Keratinocyte (primary cell): ENCODE data around the gene CDC26. TPM values are rescaled to one million over a fixed set of nuclear protein-coding genes. Genes with fewer than 3 reads are reported as not detected.

ENCODE experiments used
- DNase-seq: peaks from one replicate; pipeline ENCODE4 v3.0.0-alpha.2; 2011; ENCODE audit warnings: low read depth, missing footprints, low spot score
- FAIRE-seq: peaks from 2 replicates; lab custom pipeline; 2011; peaks lifted over from hg19 to GRCh38; lab: Jason Lieb, UNC
- H2AFZ ChIP-seq: 2 replicates; pipeline ENCODE4 v1.6.0; 2012; ENCODE audit warnings: low read length, control low read depth, inconsistent platforms; ENCODE audit not compliant: control insufficient read depth
- H3K27ac ChIP-seq: 2 replicates; pipeline ENCODE4 v1.5.1; 2011; ENCODE audit warnings: low read length; ENCODE audit not compliant: control insufficient read depth, insufficient read depth
- H3K27me3 ChIP-seq: 3 replicates; pipeline ENCODE4 v1.6.0; 2011; ENCODE audit warnings: low read length; ENCODE audit not compliant: control insufficient read depth, insufficient read depth; ENCODE audit errors: extremely low read depth
- H3K36me3 ChIP-seq, 2 experiments: 2 replicates in 1 of 2; 3 replicates in 1 of 2; pipeline ENCODE4 v1.5.1; 2011; ENCODE audit warnings: low read length in 2 of 2, mild to moderate bottlenecking in 1 of 2; ENCODE audit not compliant: control insufficient read depth in 2 of 2, insufficient read depth in 2 of 2; ENCODE audit errors: extremely low read depth in 1 of 2
- H3K4me1 ChIP-seq: 3 replicates; pipeline ENCODE4 v1.5.1; 2011; ENCODE audit warnings: low read length; ENCODE audit not compliant: control insufficient read depth, insufficient read depth; ENCODE audit errors: extremely low read depth
- H3K4me2 ChIP-seq: 3 replicates; pipeline ENCODE4 v1.6.0; 2011; ENCODE audit warnings: low read depth, low read length; ENCODE audit not compliant: control insufficient read depth, insufficient read depth; ENCODE audit errors: extremely low read depth
- H3K4me3 ChIP-seq, 3 experiments: fragments of 200-600 bp in 1 of 3; sonication (generic) in 1 of 3; 2 replicates in 2 of 3; 3 replicates in 1 of 3; pipeline ENCODE4 v1.5.1; 2011 to 2016; ENCODE audit warnings: low read length in 3 of 3, mild to moderate bottlenecking in 3 of 3, control low read depth in 2 of 3, inconsistent platforms in 1 of 3, low read depth in 1 of 3, mixed read lengths in 1 of 3, mixed run types in 1 of 3, moderate library complexity in 1 of 3; ENCODE audit not compliant: control insufficient read depth in 2 of 3, insufficient read depth in 2 of 3; ENCODE audit errors: extremely low read depth in 1 of 3
- H3K79me2 ChIP-seq: 2 replicates; pipeline ENCODE4 v1.6.0; 2012; ENCODE audit warnings: low read length; ENCODE audit not compliant: control insufficient read depth, insufficient read depth
- H3K9ac ChIP-seq: 3 replicates; pipeline ENCODE4 v1.6.0; 2011; ENCODE audit warnings: low read length; ENCODE audit not compliant: control insufficient read depth, insufficient read depth; ENCODE audit errors: extremely low read depth
- H3K9me1 ChIP-seq: 3 replicates; pipeline ENCODE4 v1.6.0; 2011; ENCODE audit warnings: low read length; ENCODE audit not compliant: control insufficient read depth, insufficient read depth; ENCODE audit errors: extremely low read depth
- H3K9me3 ChIP-seq: 2 replicates; pipeline ENCODE4 v1.5.1; 2012; ENCODE audit warnings: low read depth, low read length; ENCODE audit not compliant: control insufficient read depth
- H4K20me1 ChIP-seq: 3 replicates; pipeline ENCODE4 v1.6.0; 2011; ENCODE audit warnings: low read length; ENCODE audit not compliant: control insufficient read depth, insufficient read depth; ENCODE audit errors: extremely low read depth
- EZH2 ChIP-seq: IDR thresholded peaks from one replicate; pipeline ENCODE4 v1.6.1; 2012; ENCODE audit warnings: inconsistent platforms, mild to moderate bottlenecking, low read length, moderate library complexity
- dilution Hi-C: fragments of 300-500 bp; cut with MboI; formaldehyde crosslinking; loops from one replicate; pipeline ENCODE4 v1.7.0; 2020; ENCODE audit warnings: low sequenced_read_pairs; ENCODE audit not compliant: extremely low pct_ligation_motif_present
- polyA plus RNA-seq, 5 experiments: library from polyadenylated mRNA; depleted of rRNA in 3 of 5; stranded (reverse) in 3 of 5; stranded (forward) in 1 of 5; unstranded in 1 of 5; fragments of >200 nt; gene quantifications; 1 replicate in 1 of 5; 2 replicates in 3 of 5; 3 replicates in 1 of 5; pipeline versions ENCODE4 v1.2.1 to v1.2.3, GENCODE V29; 2011 to 2012; ENCODE audit warnings: missing spikeins in 2 of 5, low read depth in 1 of 5, low replicate concordance in 1 of 5
- TF ChIP-seq, protein P1 (sequence below), 3 experiments: IDR thresholded peaks in 1 of 3; conservative IDR thresholded peaks in 1 of 3; optimal IDR thresholded peaks in 1 of 3; 2 replicates in 2 of 3; 3 replicates in 1 of 3; pipeline versions ENCODE3 to v1.5.1; 2011; ENCODE audit warnings: low read length in 3 of 3, mild to moderate bottlenecking in 3 of 3, moderate library complexity in 2 of 3, control low read depth in 1 of 3, inconsistent platforms in 1 of 3; ENCODE audit not compliant: insufficient read depth in 2 of 3; ENCODE audit errors: extremely low read depth in 1 of 3

Gene CDC26
- polyA plus RNA-seq, 1 donor (not counting 4 experiments of a cell fraction or from before 2014, with no cell fraction given): 56.8 TPM

DNA sequence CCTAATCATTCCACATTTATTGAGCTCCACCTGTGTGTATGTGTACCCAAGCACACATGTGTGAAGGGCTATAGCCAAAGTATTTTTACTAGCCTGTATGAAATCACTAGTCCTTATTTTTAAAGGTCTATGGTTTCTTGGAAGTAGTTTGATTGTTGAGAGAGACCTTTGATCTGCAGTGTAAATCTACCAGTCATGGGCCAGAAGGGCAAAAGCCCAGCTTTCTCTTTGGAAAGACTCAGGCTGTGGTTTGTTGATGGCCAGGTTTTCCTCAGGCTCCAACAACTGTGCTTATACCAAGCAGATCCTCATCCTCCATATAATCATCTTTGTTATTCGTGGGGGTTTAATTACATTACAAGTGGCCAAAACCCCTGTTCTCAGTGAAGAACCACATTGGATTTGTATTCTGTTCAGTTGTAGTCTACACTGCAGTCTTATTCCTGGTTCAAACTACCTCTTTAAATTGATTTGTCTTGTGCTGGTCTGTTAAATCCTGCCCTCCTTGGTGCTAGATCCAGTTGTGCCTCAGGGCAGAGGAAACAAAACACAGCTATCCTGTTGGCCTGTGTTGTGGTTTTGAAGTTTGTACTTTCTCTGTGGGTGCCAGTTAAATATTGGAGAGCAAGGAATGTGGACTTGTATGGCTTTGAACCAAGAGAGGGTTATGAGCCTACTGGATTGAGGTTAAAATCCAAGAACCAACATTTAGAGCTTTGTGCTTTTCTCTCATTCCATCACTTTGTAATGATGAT lies 13.3 kb downstream of the CDC26 start:
- no peak overlapping the region for H3K27ac ChIP-seq
- no peak for TF ChIP-seq EZH2
- TF ChIP-seq, protein P1, sequence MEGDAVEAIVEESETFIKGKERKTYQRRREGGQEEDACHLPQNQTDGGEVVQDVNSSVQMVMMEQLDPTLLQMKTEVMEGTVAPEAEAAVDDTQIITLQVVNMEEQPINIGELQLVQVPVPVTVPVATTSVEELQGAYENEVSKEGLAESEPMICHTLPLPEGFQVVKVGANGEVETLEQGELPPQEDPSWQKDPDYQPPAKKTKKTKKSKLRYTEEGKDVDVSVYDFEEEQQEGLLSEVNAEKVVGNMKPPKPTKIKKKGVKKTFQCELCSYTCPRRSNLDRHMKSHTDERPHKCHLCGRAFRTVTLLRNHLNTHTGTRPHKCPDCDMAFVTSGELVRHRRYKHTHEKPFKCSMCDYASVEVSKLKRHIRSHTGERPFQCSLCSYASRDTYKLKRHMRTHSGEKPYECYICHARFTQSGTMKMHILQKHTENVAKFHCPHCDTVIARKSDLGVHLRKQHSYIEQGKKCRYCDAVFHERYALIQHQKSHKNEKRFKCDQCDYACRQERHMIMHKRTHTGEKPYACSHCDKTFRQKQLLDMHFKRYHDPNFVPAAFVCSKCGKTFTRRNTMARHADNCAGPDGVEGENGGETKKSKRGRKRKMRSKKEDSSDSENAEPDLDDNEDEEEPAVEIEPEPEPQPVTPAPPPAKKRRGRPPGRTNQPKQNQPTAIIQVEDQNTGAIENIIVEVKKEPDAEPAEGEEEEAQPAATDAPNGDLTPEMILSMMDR (optimal IDR thresholded peaks at IDR 0.05 in 1 of 3, IDR thresholded peaks at IDR 0.05 in 1 of 3, conservative IDR thresholded peaks at IDR 0.05 in 1 of 3; ENCODE audit: extremely low read depth in 1 of 3, insufficient read depth in 2 of 3, low read length in 3 of 3): no peak
- no peak overlapping the region for H3K4me2 ChIP-seq
- H3K4me3 ChIP-seq: no peak overlapping the region
- H3K36me3 ChIP-seq: peaks cover 7 to 15% of the 10 kb centered on the region in 2 experiments
- FAIRE-seq (no peak), DNase-seq (no peak)
- H4K20me1 ChIP-seq: no peaks in the 10 kb centered on the region
- no peak overlapping the region for H2AFZ ChIP-seq
- H3K9me1 ChIP-seq: no peaks in the 10 kb centered on the region
- H3K4me1 ChIP-seq: no peaks in the 10 kb centered on the region
- H3K27me3 ChIP-seq: no peaks in the 10 kb centered on the region
- H3K9ac ChIP-seq: no peak overlapping the region
- dilution Hi-C loops: no loop called here
- no peaks in the 10 kb centered on the region for H3K9me3 ChIP-seq
- no peaks in the 10 kb centered on the region for H3K79me2 ChIP-seq

DNA sequence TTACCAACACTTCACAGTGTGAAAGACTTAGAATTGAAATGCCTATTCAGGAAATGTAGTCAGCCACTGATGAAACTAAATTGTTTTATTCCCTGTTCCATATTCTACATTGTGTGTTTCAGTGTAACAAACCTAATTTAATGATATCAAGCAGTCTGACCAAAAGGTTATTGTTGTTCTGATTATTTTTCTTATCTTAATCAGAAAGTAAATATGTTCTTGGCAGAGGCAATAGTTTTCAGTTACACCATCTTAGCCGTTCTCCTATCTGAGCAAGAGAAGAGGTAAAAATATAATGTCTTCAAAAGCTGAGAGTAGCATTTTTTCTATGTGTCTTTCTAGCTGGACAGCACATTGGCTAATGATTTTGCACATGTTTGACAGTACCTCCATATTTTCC lies 17.1 kb downstream of the CDC26 start:
- no peak for DNase-seq
- H3K9me3 ChIP-seq: no peaks in the 10 kb centered on the region
- H3K79me2 ChIP-seq: no peaks in the 10 kb centered on the region
- dilution Hi-C loops: no loop called here
- H3K9me1 ChIP-seq: no peaks in the 10 kb centered on the region
- FAIRE-seq: no peak
- H3K27ac ChIP-seq: no peak overlapping the region
- H3K27me3 ChIP-seq: no peaks in the 10 kb centered on the region
- no peak overlapping the region for H2AFZ ChIP-seq
- no peak overlapping the region for H3K9ac ChIP-seq
- H3K4me1 ChIP-seq: no peaks in the 10 kb centered on the region
- peaks cover 7 to 11% of the 10 kb centered on the region in 2 experiments for H3K36me3 ChIP-seq
- TF ChIP-seq, protein P1 (optimal IDR thresholded peaks at IDR 0.05 in 1 of 3, IDR thresholded peaks at IDR 0.05 in 1 of 3, conservative IDR thresholded peaks at IDR 0.05 in 1 of 3; ENCODE audit: extremely low read depth in 1 of 3, insufficient read depth in 2 of 3, low read length in 3 of 3): no peak
- TF ChIP-seq EZH2: no peak
- no peak overlapping the region for H3K4me2 ChIP-seq
- H4K20me1 ChIP-seq: no peaks in the 10 kb centered on the region
- H3K4me3 ChIP-seq: no peak overlapping the region
